ENCODE data around the gene KLF11.

DNA sequence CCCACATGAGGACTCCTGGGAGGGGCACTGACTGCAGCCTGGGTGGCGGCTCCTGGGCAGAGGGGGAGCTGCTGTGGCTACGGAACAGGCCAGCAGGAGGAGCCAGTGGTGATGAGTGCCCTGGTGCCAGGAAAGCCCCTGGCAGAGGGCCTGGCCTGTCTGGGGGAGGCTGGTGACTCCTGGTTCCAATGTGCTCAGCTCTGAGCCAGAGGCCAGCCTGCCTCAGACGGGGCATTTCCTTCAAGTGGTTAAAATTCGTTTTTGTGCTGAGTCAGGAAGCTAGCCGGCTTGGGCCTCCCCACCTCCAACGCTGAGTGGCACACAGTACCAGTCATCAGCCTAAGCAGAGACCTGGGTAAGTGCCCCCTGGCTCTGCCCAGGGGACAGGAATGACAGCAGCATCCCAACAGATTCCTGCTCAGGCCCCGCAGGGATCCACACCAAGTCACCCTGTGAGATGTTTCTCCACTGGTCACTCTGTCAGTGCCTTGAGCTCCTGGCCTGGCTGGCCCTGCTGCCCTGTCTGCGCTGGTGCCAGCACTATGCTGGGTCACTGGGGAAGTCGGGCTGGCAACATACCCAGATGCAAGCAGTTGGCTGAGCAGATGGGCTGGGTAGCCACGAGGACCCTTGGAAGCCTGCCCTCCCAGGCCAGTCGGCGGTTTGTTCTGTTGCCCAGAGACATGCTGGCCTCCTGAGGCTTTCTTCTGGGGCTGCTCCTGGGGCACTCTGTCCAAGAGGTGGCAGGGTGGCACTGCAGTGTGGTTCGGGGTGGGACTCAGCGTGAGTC, 7.1 kb upstream of the KLF11 start:
- TF ChIP-seq, protein P1, sequence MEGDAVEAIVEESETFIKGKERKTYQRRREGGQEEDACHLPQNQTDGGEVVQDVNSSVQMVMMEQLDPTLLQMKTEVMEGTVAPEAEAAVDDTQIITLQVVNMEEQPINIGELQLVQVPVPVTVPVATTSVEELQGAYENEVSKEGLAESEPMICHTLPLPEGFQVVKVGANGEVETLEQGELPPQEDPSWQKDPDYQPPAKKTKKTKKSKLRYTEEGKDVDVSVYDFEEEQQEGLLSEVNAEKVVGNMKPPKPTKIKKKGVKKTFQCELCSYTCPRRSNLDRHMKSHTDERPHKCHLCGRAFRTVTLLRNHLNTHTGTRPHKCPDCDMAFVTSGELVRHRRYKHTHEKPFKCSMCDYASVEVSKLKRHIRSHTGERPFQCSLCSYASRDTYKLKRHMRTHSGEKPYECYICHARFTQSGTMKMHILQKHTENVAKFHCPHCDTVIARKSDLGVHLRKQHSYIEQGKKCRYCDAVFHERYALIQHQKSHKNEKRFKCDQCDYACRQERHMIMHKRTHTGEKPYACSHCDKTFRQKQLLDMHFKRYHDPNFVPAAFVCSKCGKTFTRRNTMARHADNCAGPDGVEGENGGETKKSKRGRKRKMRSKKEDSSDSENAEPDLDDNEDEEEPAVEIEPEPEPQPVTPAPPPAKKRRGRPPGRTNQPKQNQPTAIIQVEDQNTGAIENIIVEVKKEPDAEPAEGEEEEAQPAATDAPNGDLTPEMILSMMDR (conservative IDR thresholded peaks at IDR 0.05; ENCODE audit: low read length), result peak; percentile 62
- TF ChIP-seq EZH2phosphoT487 (IDR thresholded peaks at IDR 0.05; ENCODE audit: borderline replicate concordance), result no peak

Measured in Loucy (cell line).